ENCODE data around the gene HINT3.
A peak's percentile ranks its signal among the peaks of the same experiment; 100 is the strongest.
"Not testable (repeated sequence)": the region's sequence is repeated elsewhere in the genome, so short reads cannot be mapped to it uniquely, and the experiment has no call there.

The HINT3 gene

GRCh38 chr6:125922322-125922860 lies 34.2 kb upstream of the HINT3 start:
- Histone ChIP-seq H3K27ac (no peak overlapping the region), H3K9me3 (no peaks in the 10 kb centered on the region), H3K36me3 (peaks cover 40% of the 10 kb centered on the region), H3K4me2 (no peak overlapping the region), H3K9ac (no peak overlapping the region), H3K4me3 (no peak overlapping the region), H4K20me1 (no peaks in the 10 kb centered on the region), H3K4me1 (peaks cover 30% of the 10 kb centered on the region), H3K27me3 (no peaks in the 10 kb centered on the region)
- TF ChIP-seq Cebpa-rat (IDR thresholded peaks at IDR 0.05): no peak

GRCh38 chr6:125923366-125923877 lies 33.1 kb upstream of the HINT3 start:
- Histone ChIP-seq H3K9ac (no peak overlapping the region), H3K4me1 (peaks cover 37% of the 10 kb centered on the region), H3K27ac (no peak overlapping the region), H3K27me3 (no peaks in the 10 kb centered on the region), H3K4me2 (no peak overlapping the region), H3K4me3 (no peak overlapping the region), H3K9me3 (no peaks in the 10 kb centered on the region), H3K36me3 (peaks cover 44% of the 10 kb centered on the region), H4K20me1 (no peaks in the 10 kb centered on the region)
- TF ChIP-seq Cebpa-rat (IDR thresholded peaks at IDR 0.05): no peak

- Histone ChIP-seq H3K4me1 (peaks cover 30% of the 10 kb centered on the region), H3K9me3 (no peaks in the 10 kb centered on the region), H3K27me3 (no peaks in the 10 kb centered on the region), H3K4me2 (no peak overlapping the region), H3K4me3 (no peak overlapping the region), H3K36me3 (peaks cover 44% of the 10 kb centered on the region), H3K27ac (no peak overlapping the region), H4K20me1 (no peaks in the 10 kb centered on the region), H3K9ac (no peak overlapping the region)
- no peak for TF ChIP-seq Cebpa-rat (IDR thresholded peaks at IDR 0.05)
These were observed 32.4 kb upstream of the HINT3 start for GRCh38 chr6:125924169-125924568.

GRCh38 chr6:125924697-125925358 lies 31.7 kb upstream of the HINT3 start:
- no peak overlapping the region for H3K4me3 ChIP-seq
- H3K4me1 ChIP-seq: peaks cover 24% of the 10 kb centered on the region
- H3K4me2 ChIP-seq: peak overlapping the region; percentile 46
- H3K27ac ChIP-seq: no peak overlapping the region
- H3K9ac ChIP-seq: no peak overlapping the region
- H3K36me3 ChIP-seq: peaks cover 44% of the 10 kb centered on the region
- no peak for TF ChIP-seq Cebpa-rat (IDR thresholded peaks at IDR 0.05)
- H3K9me3 ChIP-seq: no peaks in the 10 kb centered on the region
- H4K20me1 ChIP-seq: no peaks in the 10 kb centered on the region
- no peaks in the 10 kb centered on the region for H3K27me3 ChIP-seq

GRCh38 chr6:125926711-125927110 lies 29.9 kb upstream of the HINT3 start:
- Histone ChIP-seq H3K36me3 (peaks cover 37% of the 10 kb centered on the region), H3K9ac (no peak overlapping the region), H3K4me2 (no peak overlapping the region), H3K27me3 (no peaks in the 10 kb centered on the region), H3K27ac (no peak overlapping the region), H3K4me3 (no peak overlapping the region), H4K20me1 (no peaks in the 10 kb centered on the region), H3K4me1 (peaks cover 24% of the 10 kb centered on the region), H3K9me3 (no peaks in the 10 kb centered on the region)
- TF ChIP-seq Cebpa-rat (IDR thresholded peaks at IDR 0.05): no peak

GRCh38 chr6:125927761-125928160 lies 28.8 kb upstream of the HINT3 start:
- H3K27ac ChIP-seq: no peak overlapping the region
- H3K9ac ChIP-seq: no peak overlapping the region
- no peaks in the 10 kb centered on the region for H3K27me3 ChIP-seq
- peaks cover 31% of the 10 kb centered on the region for H3K36me3 ChIP-seq
- H3K9me3 ChIP-seq: no peaks in the 10 kb centered on the region
- H3K4me3 ChIP-seq: no peak overlapping the region
- H3K4me1 ChIP-seq: peaks cover 24% of the 10 kb centered on the region
- TF ChIP-seq Cebpa-rat (IDR thresholded peaks at IDR 0.05): no peak
- peak overlapping the region; percentile 68 for H3K4me2 ChIP-seq
- no peaks in the 10 kb centered on the region for H4K20me1 ChIP-seq

- Histone ChIP-seq H3K9me3 (no peaks in the 10 kb centered on the region), H3K27me3 (no peaks in the 10 kb centered on the region), H3K4me1 (peaks cover 10% of the 10 kb centered on the region), H3K36me3 (peaks cover 16% of the 10 kb centered on the region), H4K20me1 (no peaks in the 10 kb centered on the region), H3K27ac (no peak overlapping the region), H3K9ac (no peak overlapping the region), H3K4me2 (no peak overlapping the region), H3K4me3 (no peak overlapping the region)
- no peak for TF ChIP-seq Cebpa-rat (IDR thresholded peaks at IDR 0.05)
These were observed 25.7 kb upstream of the HINT3 start for GRCh38 chr6:125930765-125931418.

GRCh38 chr6:125931733-125932450 lies 24.7 kb upstream of the HINT3 start:
- no peak overlapping the region for H3K9ac ChIP-seq
- peaks cover 16% of the 10 kb centered on the region for H3K36me3 ChIP-seq
- no peak overlapping the region for H3K27ac ChIP-seq
- no peak overlapping the region for H3K4me3 ChIP-seq
- no peak for TF ChIP-seq Cebpa-rat (IDR thresholded peaks at IDR 0.05)
- no peaks in the 10 kb centered on the region for H4K20me1 ChIP-seq
- no peaks in the 10 kb centered on the region for H3K27me3 ChIP-seq
- peaks cover 10% of the 10 kb centered on the region for H3K4me1 ChIP-seq
- no peaks in the 10 kb centered on the region for H3K9me3 ChIP-seq
- H3K4me2 ChIP-seq: no peak overlapping the region

- no peaks in the 10 kb centered on the region for H3K9me3 ChIP-seq
- no peaks in the 10 kb centered on the region for H3K27me3 ChIP-seq
- no peak overlapping the region for H3K27ac ChIP-seq
- TF ChIP-seq Cebpa-rat (IDR thresholded peaks at IDR 0.05): no peak
- peaks cover 16% of the 10 kb centered on the region for H3K36me3 ChIP-seq
- H3K9ac ChIP-seq: no peak overlapping the region
- peaks cover 8% of the 10 kb centered on the region for H3K4me1 ChIP-seq
- H3K4me2 ChIP-seq: no peak overlapping the region
- no peak overlapping the region for H3K4me3 ChIP-seq
- no peaks in the 10 kb centered on the region for H4K20me1 ChIP-seq
These were observed 24.1 kb upstream of the HINT3 start for GRCh38 chr6:125932451-125932795.

GRCh38 chr6:125935520-125935919 lies 21.1 kb upstream of the HINT3 start:
- not testable (repeated sequence) for H3K9ac ChIP-seq, H3K4me2 ChIP-seq, H3K4me3 ChIP-seq, H3K9me3 ChIP-seq, H3K27ac ChIP-seq, H3K4me1 ChIP-seq, H3K27me3 ChIP-seq, H4K20me1 ChIP-seq
- peaks cover 12% of the 10 kb centered on the region; the same call in 1 of the 2 replicates for H3K36me3 ChIP-seq

Measured in BLaER1 (cell line).